ENCODE measurements around the gene MRPL23. TPM values are rescaled to one million over a fixed set of nuclear protein-coding genes. Genes with fewer than 3 reads are reported as not detected.
A peak's percentile ranks its signal among the peaks of the same experiment; 100 is the strongest.

MRPL23 gene
- total RNA-seq, 2 experiments from 2014 or later = 31.1 to 38.3 TPM

- Mint-ChIP-seq H3K36me3 (ENCODE audit: low read depth) (no peaks in the 10 kb centered on the region), H3K27ac (no peak overlapping the region), H3K4me1 (ENCODE audit: low read depth) (peaks cover 7% of the 10 kb centered on the region), H3K4me3 (no peak overlapping the region), H3K27me3 (peaks cover 6% of the 10 kb centered on the region), H3K9me3 (no peaks in the 10 kb centered on the region)
- ATAC-seq (ENCODE audit: poor library complexity) (no peak), DNase-seq (no peak)
- H3K27ac ChIP-seq (ENCODE audit: low read depth in 1 of 2, low read length in 2 of 2) = no peak overlapping the region
- POLR2A ChIA-PET = no interaction called here
- intact Hi-C loops (cut with DNase I, micrococcal nuclease) = no loop called here
- no peaks in the 10 kb centered on the region for H3K9me3 ChIP-seq (ENCODE audit: control insufficient read depth in 1 of 2, insufficient read depth in 1 of 2, low read length in 2 of 2)
- peaks cover 11% of the 10 kb centered on the region for H3K4me1 ChIP-seq (ENCODE audit: insufficient read depth, low read length)
- TF ChIP-seq CTCF (IDR thresholded peaks at IDR 0.05) = no peak
- no peaks in the 10 kb centered on the region for H3K36me3 ChIP-seq (ENCODE audit: insufficient read depth, low read length)
- H3K4me3 ChIP-seq (ENCODE audit: low read length) = no peak overlapping the region
- CTCF ChIA-PET = no interaction called here
- H3K27me3 ChIP-seq (ENCODE audit: control insufficient read depth in 1 of 2, insufficient read depth in 2 of 2, low read length in 2 of 2) = no peaks in the 10 kb centered on the region
These were observed 23.8 kb upstream of the MRPL23 start for GRCh38 chr11:1923201-1923956.

- POLR2A ChIA-PET = no interaction called here
- peak in 1 of 14 experiments; percentile 11 for DNase-seq
- Histone ChIP-seq H3K4me1 (ENCODE audit: insufficient read depth, low read length) (peaks cover 8% of the 10 kb centered on the region), H3K4me3 (ENCODE audit: low read length) (no peak overlapping the region), H3K36me3 (ENCODE audit: insufficient read depth, low read length) (no peaks in the 10 kb centered on the region), H3K27ac (ENCODE audit: low read depth in 1 of 2, low read length in 2 of 2) (no peak overlapping the region), H3K27me3 (ENCODE audit: control insufficient read depth in 1 of 2, insufficient read depth in 2 of 2, low read length in 2 of 2) (no peaks in the 10 kb centered on the region), H3K9me3 (ENCODE audit: control insufficient read depth in 1 of 2, insufficient read depth in 1 of 2, low read length in 2 of 2) (no peaks in the 10 kb centered on the region)
- CTCF ChIA-PET = no interaction called here
- no peak overlapping the region for H3K4me3 Mint-ChIP-seq
- TF ChIP-seq CTCF (IDR thresholded peaks at IDR 0.05) = no peak
- no peak overlapping the region for H3K27ac Mint-ChIP-seq
- peaks cover 7% of the 10 kb centered on the region for H3K4me1 Mint-ChIP-seq (ENCODE audit: low read depth)
- ATAC-seq (ENCODE audit: poor library complexity) = no peak
- H3K9me3 Mint-ChIP-seq = no peaks in the 10 kb centered on the region
- peaks cover 6% of the 10 kb centered on the region for H3K27me3 Mint-ChIP-seq
- intact Hi-C loops (cut with DNase I, micrococcal nuclease) = no loop called here
- H3K36me3 Mint-ChIP-seq (ENCODE audit: low read depth) = no peaks in the 10 kb centered on the region
These were observed 23.0 kb upstream of the MRPL23 start for GRCh38 chr11:1924181-1924580.

- Histone ChIP-seq H3K27ac (ENCODE audit: low read depth in 1 of 2, low read length in 2 of 2) (no peak overlapping the region), H3K4me1 (ENCODE audit: insufficient read depth, low read length) (peaks cover 8% of the 10 kb centered on the region), H3K36me3 (ENCODE audit: insufficient read depth, low read length) (no peaks in the 10 kb centered on the region), H3K27me3 (ENCODE audit: control insufficient read depth in 1 of 2, insufficient read depth in 2 of 2, low read length in 2 of 2) (no peaks in the 10 kb centered on the region), H3K9me3 (ENCODE audit: control insufficient read depth in 1 of 2, insufficient read depth in 1 of 2, low read length in 2 of 2) (no peaks in the 10 kb centered on the region), H3K4me3 (ENCODE audit: low read length) (no peak overlapping the region)
- Mint-ChIP-seq H3K36me3 (ENCODE audit: low read depth) (no peaks in the 10 kb centered on the region), H3K27me3 (peaks cover 6% of the 10 kb centered on the region), H3K4me3 (no peak overlapping the region), H3K4me1 (ENCODE audit: low read depth) (peaks cover 7% of the 10 kb centered on the region), H3K27ac (no peak overlapping the region), H3K9me3 (no peaks in the 10 kb centered on the region)
- ATAC-seq (ENCODE audit: poor library complexity) = no peak
- POLR2A ChIA-PET = no interaction called here
- no peak for TF ChIP-seq CTCF (IDR thresholded peaks at IDR 0.05)
- intact Hi-C loops (cut with DNase I, micrococcal nuclease) = no loop called here
- CTCF ChIA-PET = no interaction called here
- DNase-seq = peak in 1 of 14 experiments; percentile 14
These were observed 22.3 kb upstream of the MRPL23 start for GRCh38 chr11:1924646-1925372.
